ENCODE results near the gene CHRNB4.

GRCh38 chr15:78671626-78672211, 30.7 kb upstream of the CHRNB4 start:
- TF ChIP-seq PBX3 (CRISPR knock-in tag; IDR thresholded peaks at IDR 0.05) (no peak), ATF2 (tag by site-specific recombination; IDR thresholded peaks at IDR 0.05; ENCODE audit: low read depth) (no peak), OVOL3 (tag by site-specific recombination; IDR thresholded peaks at IDR 0.05) (no peak), YY2 (tag by site-specific recombination; IDR thresholded peaks at IDR 0.05) (no peak), ZNF768 (tag by site-specific recombination; IDR thresholded peaks at IDR 0.05) (no peak)

Data from HEK293 (cell line).